GM04503 (cell line): ENCODE results near the gene EXT2.

ENCODE experiments used
- DNase-seq: peaks from one replicate; pipeline ENCODE4 v3.0.0-alpha.2; 2012; ENCODE audit warnings: low read depth

The EXT2 gene

DNA sequence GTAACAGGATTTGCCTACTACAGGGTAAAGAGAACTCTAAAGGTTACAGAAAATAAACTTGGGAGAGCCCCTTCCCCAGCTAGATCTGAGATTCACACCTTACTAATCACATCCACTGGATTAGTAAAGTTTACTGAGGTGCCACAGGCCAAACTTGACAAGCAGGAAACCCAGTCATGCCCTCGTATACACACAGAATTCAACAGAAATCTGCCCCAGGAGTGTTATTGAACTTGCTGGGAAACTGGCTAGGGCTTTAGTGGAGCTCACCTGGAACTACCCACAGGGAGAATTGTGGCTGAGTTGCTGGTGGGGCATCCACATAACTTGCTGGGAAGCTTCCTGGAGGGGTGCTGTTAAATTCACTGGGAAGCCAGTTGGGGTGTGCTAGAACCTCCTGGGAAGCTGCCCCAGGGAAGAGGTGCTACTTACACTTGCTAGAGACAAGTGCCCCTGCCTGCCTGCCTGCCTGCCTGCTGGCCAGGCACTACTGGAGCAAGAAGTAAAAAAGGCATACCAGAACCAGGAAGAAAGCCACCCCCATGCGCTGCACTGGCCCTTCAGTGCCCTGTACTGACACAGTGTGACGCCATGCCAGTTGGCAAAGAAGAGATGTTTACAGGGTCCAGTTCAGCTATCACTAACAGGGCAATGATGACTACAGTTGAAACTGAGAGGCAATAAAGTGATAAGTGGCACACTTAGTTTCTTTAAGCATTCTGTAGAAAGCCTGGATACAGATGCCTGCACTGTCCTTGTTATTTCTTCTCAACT lies 108.0 kb downstream of the EXT2 start:
- DNase-seq, result no peak

DNA sequence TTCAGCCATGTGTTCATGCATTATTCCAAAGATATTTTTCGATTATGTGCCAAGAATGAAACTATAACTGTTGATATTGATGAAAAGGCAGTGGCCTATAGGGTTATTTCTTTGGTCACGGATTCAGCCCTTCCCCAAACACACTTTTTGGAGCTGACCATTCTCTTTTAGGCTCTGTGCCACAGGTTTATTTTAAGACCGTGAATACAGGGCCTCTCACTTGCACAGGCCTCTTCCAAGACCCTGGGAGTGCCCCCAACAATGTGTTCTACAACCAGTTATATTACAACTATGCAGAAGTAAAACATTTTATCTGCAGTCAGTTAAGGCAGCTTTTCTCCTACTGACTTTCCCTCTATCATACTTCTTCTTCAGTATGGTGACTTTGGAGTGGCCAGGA lies 109.9 kb downstream of the EXT2 start:
- DNase-seq, result no peak

GRCh38 chr11:44205836-44206235 lies 110.4 kb downstream of the EXT2 start:
- no peak for DNase-seq

DNA sequence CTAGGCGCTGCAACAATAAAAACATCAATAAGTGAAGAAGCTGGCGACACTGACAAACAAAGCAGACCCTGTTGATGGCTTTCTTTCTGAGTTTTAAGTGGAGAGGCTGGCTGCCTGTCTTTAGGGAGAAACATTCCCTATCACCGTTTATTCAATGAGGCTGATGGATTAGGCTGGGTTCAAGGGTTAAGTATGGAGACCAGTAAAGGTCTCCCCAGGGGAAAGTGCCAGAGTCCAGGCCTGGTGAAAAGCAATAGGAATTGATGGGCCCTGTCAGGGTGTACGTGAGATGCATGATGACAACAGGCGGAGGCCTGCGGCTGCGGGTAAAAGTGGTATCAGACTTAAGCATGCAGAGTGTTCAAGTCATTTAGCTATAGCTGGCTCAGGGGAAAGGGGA lies 111.8 kb downstream of the EXT2 start:
- no peak for DNase-seq

- DNase-seq, result no peak
These were observed 113.6 kb downstream of the EXT2 start for GRCh38 chr11:44208976-44209603.

DNA sequence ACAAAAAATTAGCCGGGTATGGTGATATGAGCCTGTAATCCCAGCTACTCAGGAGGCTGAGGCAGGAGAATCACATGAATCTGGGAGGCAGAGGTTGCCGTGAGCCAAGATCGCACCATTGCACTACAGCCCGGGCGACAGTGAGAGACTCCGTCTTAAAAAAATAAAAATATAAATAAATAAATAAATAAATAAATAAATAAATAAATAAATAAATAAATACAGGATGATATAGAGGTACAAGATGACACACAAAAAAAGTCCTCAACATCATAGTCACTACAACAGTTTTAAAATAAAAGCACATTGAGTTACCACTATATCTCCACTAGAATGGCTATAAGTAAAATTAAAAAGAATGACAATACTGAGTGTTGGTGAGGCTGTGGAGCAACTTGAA lies 116.7 kb downstream of the EXT2 start:
- no peak for DNase-seq

DNA sequence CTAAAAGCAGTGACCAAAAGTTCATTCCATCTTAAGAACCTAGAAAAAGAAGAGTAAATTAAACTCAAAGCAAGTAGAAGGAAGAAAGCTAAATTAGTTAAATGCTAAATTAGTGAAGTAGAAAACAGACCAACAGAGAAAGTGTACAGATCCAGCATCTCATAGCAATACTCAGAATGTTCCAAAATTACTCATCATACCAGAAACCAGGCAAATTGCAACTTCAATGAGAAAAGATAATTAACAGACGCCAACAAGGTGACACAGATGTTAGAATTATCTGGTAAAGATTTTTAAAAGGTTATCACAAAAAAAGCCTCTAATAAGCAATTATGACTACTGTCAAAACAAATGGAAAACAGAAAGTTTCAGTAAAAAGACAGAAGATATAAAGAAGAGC lies 117.7 kb downstream of the EXT2 start:
- DNase-seq, result no peak

DNA sequence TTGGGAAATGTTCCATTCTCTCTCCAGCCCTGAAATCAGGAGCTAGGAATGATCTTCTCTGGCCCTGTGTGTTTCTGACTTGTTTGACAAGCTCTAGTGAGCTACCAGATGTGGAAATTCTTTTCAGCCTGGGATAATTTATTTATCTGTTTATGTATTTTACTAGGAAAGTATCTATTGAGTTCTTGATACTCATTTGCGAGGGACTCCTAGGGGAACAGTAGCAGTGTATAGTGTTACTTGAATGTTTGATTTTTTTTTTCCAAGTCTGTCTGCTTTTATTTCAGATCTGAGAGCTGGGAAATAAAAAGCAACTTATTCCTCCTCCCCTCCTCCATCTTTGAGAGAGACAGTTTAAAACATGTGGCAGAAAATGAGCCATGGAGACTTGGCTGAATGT lies 122.0 kb downstream of the EXT2 start:
- DNase-seq, result no peak

GRCh38 chr11:44219830-44220796 lies 124.6 kb downstream of the EXT2 start:
- DNase-seq, result no peak

- no peak for DNase-seq
These were observed 126.0 kb downstream of the EXT2 start for GRCh38 chr11:44221456-44221855.

- DNase-seq, result no peak
These were observed 126.5 kb downstream of the EXT2 start for GRCh38 chr11:44221992-44222391.

GRCh38 chr11:44223238-44223637 lies 127.8 kb downstream of the EXT2 start:
- peak; percentile 45 for DNase-seq

DNA sequence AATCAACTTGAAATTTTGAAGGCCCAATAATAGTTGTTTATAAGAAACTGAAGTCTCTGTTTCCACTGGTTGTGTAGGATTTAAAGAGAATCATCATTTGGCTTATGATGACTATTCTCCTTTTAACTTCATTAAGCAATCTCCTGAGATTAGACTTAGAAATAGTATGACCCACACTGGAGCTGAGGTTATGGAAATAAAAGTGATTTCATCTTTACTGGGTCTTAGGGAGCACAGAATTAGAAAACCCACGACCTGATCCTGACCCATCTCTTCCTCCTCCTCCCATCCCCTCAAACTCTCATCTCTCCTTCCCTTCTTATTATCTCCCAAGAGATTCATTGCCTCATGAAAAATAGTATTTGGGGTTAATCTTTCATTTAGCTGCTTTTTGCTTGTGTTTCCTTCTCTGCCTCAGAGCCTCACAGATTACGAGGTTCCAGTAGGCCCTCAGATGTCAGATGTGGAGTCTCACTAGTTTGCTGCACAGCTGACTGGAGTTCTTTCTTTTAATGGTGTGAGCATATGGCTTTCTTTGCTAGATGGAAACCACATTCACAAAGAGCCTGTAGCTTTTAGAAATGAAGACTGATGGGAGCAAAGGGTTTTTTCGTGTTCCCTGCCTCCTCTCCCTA lies 129.5 kb downstream of the EXT2 start:
- no peak for DNase-seq

GRCh38 chr11:44226490-44226889 lies 131.0 kb downstream of the EXT2 start:
- no peak for DNase-seq

DNA sequence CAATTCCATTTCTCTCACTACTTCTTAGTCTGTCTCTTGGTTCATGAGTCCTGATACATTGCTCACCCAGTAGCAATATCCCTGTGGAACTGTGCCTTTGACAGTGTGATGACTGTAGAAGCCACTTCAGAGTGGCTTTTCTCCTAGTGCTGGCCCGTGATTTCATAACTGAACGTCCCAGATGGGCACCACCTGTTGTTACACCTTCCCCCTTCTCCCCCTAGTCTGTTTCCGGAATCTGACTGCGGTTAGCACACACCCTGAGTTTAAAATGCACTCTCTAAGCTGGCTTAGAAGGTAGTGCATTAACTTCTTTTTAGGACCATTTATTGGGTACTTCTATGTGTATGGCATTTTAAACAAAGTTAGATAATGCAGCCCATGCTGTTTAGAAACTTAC lies 131.5 kb downstream of the EXT2 start:
- no peak for DNase-seq

DNA sequence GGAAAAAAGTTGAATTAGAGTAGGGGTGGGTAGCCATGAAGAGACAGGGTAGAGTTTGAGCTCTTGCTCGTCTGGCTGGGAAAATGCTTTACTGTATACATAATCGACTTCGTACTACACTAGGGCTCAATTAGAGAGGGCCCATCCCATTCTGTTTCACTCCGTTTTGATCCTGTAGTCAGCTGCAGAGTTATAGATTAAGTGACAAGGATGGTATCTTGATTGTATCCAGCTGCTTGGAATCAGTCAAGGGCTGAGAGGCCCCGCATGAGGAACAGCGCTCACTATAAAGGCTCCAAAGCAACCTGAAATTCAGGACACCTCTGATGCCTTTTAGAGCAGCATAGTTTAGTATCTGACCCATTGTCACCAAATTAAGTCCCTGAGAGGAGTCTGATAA lies 132.9 kb downstream of the EXT2 start:
- no peak for DNase-seq

DNA sequence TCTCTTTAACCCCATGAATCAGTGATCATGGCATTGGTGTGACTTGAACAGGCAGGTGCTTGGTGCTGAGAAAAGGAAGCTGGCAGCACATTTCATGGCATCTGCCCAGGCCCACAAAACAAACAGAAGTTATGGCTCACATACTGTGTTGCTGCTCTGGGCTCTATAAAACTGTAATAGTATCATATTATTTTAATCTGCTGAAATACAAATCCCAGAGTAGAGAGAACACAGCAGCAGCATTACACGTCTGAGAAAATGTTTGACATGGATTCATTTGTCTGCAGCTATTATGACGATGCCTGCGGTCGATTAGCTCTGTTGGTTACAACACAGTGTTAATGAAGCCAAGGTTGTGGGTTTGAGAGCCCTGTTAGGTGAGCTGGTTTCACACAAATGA lies 133.6 kb downstream of the EXT2 start:
- no peak for DNase-seq

DNA sequence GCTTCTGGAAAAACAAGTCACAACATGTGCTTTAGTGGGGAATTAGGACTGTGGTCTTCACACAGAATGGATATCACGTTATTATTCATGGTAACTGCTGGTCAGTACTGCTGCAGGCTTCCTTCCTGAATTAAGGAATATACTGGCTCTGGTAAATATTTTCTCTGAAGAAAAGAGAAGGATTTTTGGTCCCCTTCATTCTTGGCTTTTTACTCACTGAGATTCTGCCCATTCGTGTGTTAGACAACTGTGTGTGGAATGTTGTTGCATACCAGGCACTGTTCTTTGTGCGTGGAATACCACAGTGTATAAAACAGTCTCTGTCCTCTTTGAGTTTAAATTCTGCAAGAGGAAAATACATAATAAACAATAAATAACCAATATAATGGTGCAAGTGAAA lies 134.1 kb downstream of the EXT2 start:
- DNase-seq, result no peak

- DNase-seq, result peak; percentile 43
These were observed 140.3 kb downstream of the EXT2 start for GRCh38 chr11:44235765-44236201.

DNA sequence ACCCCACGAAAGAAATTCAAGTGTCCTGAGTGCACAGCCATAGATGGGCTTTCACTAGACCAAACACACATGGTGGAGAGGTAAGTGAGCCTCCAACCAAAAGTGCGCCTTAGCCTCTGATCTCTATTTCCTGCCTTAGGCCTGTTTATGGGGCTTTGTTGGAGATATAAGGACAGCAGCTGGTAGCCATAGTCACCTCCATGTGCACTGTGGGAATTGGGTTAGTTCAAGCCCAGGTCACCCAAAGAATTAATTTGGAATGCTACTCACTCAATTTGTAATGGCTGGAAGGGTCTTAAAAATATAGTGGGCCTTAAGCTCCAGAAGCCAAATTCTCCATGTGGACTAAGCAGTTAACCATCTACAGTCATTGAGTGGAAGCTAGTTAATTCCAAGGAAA lies 140.8 kb downstream of the EXT2 start:
- DNase-seq, result no peak

- no peak for DNase-seq
These were observed 141.7 kb downstream of the EXT2 start for GRCh38 chr11:44237156-44237555.

DNA sequence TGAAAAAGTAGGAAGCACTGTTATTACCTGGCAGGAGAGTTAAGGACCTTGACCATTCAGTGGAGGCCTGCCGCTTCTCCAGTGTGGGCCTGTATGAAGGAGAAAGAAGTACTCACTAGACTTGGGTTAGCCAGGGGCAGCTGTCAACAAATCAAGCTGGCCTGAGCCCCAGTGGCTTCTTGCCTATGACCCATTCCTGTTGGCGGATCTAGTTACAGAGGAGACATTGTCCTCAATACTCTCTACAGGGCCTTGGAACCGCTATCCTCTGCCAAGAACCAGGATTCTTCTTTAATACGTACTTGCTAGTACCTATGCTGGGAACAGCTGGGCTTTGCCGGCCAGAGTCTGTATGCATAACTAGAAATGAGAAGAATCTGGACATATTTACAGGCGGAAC lies 146.4 kb downstream of the EXT2 start:
- DNase-seq, result no peak
